Trophoblast cell (in vitro differentiated cells and primary cell): ENCODE data around the gene SYPL1.

Source experiments
- DNase-seq, 2 donors: peaks; one replicate each; pipeline ENCODE4 v3.0.0-alpha.2; 2016
- H2AFZ ChIP-seq: 2 replicates; pipeline ENCODE4 v1.6.1; 2013; ENCODE audit warnings: low read length, moderate library complexity, mild to moderate bottlenecking; ENCODE audit not compliant: insufficient read depth, poor library complexity
- H2AK5ac ChIP-seq: 2 replicates; pipeline ENCODE4 v1.6.1; 2013; ENCODE audit warnings: mild to moderate bottlenecking, low read length
- H2BK120ac ChIP-seq: 2 replicates; pipeline ENCODE4 v1.6.1; 2013; ENCODE audit warnings: low read length, mild to moderate bottlenecking, moderate library complexity; ENCODE audit not compliant: insufficient read depth, poor library complexity
- H2BK12ac ChIP-seq: 2 replicates; pipeline ENCODE4 v1.6.1; 2013; ENCODE audit warnings: mild to moderate bottlenecking, low read length, moderate library complexity
- H2BK5ac ChIP-seq: 2 replicates; pipeline ENCODE4 v1.6.1; 2013; ENCODE audit warnings: low read length, low read depth, moderate library complexity, mild to moderate bottlenecking; ENCODE audit not compliant: poor library complexity
- H3K14ac ChIP-seq: 2 replicates; pipeline ENCODE4 v1.6.1; 2013; ENCODE audit warnings: mild to moderate bottlenecking, low read length
- H3K18ac ChIP-seq: 2 replicates; pipeline ENCODE4 v1.6.1; 2013; ENCODE audit warnings: mild to moderate bottlenecking, low read length
- H3K23ac ChIP-seq: 2 replicates; pipeline ENCODE4 v1.6.1; 2013; ENCODE audit warnings: low read length
- H3K27ac ChIP-seq: 2 replicates; pipeline ENCODE4 v1.5.1; 2013; ENCODE audit warnings: low read depth, mild to moderate bottlenecking, inconsistent platforms, low read length, moderate library complexity
- H3K27me3 ChIP-seq: 2 replicates; pipeline ENCODE4 v1.6.1; 2013; ENCODE audit warnings: inconsistent platforms, mild to moderate bottlenecking, low read length, moderate library complexity; ENCODE audit not compliant: insufficient read depth
- H3K36me3 ChIP-seq, 2 experiments: 1 replicate in 1 of 2; 2 replicates in 1 of 2; pipeline ENCODE4 v1.6.1; 2013; ENCODE audit warnings: low read length in 2 of 2, mild to moderate bottlenecking in 2 of 2, moderate library complexity in 1 of 2; ENCODE audit not compliant: insufficient read depth in 2 of 2, control insufficient read depth in 1 of 2
- H3K4ac ChIP-seq: 2 replicates; pipeline ENCODE4 v1.6.1; 2013; ENCODE audit warnings: low read depth, mild to moderate bottlenecking, low read length, moderate library complexity
- H3K4me1 ChIP-seq, 2 experiments: 1 replicate in 1 of 2; 2 replicates in 1 of 2; pipeline ENCODE4 v1.6.1; 2013; ENCODE audit warnings: low read length in 2 of 2, mild to moderate bottlenecking in 2 of 2, moderate library complexity in 1 of 2; ENCODE audit not compliant: insufficient read depth in 2 of 2, control insufficient read depth in 1 of 2
- H3K4me2 ChIP-seq: 2 replicates; pipeline ENCODE4 v1.6.1; 2013; ENCODE audit warnings: inconsistent platforms, mild to moderate bottlenecking, low read length, moderate library complexity
- H3K4me3 ChIP-seq: 2 replicates; pipeline ENCODE4 v1.5.1; 2013; ENCODE audit warnings: mild to moderate bottlenecking, low read depth, low read length, inconsistent platforms
- H3K79me1 ChIP-seq: one replicate; pipeline ENCODE4 v1.6.1; 2013; ENCODE audit warnings: low read length
- H3K79me2 ChIP-seq: 2 replicates; pipeline ENCODE4 v1.6.1; 2013; ENCODE audit warnings: low read length, mild to moderate bottlenecking; ENCODE audit not compliant: control insufficient read depth, insufficient read depth, poor library complexity
- H3K9ac ChIP-seq: 2 replicates; pipeline ENCODE4 v1.6.1; 2013; ENCODE audit warnings: mild to moderate bottlenecking, low read length
- H3K9me3 ChIP-seq: 2 replicates; pipeline ENCODE4 v1.6.1; 2013; ENCODE audit warnings: low read depth, mild to moderate bottlenecking, control low read depth, inconsistent platforms, low read length; ENCODE audit not compliant: insufficient read depth
- H4K12ac ChIP-seq: 2 replicates; pipeline ENCODE4 v1.6.1; 2013; ENCODE audit warnings: low read depth, mild to moderate bottlenecking, low read length, moderate library complexity
- H4K8ac ChIP-seq: 2 replicates; pipeline ENCODE4 v1.6.1; 2013; ENCODE audit warnings: low read depth, mild to moderate bottlenecking, low read length, moderate library complexity
- H4K91ac ChIP-seq: one replicate; pipeline ENCODE4 v1.6.1; 2013; ENCODE audit warnings: low read depth, mild to moderate bottlenecking, low read length, moderate library complexity
- WGBS: extraction: QIAGEN DNeasy Blood & Tissue Kit; methylation state at CpG from one replicate; pipeline ENCODE4 v1.1.7; 2013; ENCODE audit warnings: missing lambda C conversion rate; ENCODE audit not compliant: insufficient read length, insufficient coverage; ENCODE audit errors: extremely low coverage; 5-methylcytosine and 5-hydroxymethylcytosine counted together

Gene SYPL1

DNA sequence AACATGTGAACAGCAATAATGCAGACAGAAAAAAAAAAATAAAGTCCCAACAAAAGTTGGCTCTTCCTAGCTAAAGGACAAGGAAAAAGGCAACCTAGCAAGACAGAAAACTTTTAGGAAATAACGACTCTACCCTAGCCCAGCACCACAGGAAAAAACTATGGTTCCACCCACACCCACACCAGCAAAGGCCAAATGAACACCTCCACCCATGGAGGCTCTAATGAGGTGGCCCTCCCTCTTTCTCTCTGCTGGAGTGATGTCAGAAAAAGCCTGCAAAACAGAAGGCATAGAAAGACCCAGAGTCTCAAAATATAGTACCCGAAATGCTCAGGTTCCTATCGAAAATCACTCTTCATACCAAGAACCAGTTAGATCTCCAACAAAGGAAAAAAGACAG is 28.4 kb downstream of the SYPL1 start:
- Histone ChIP-seq H3K36me3 (peaks cover 0 to under 1% of the 10 kb centered on the region in 2 experiments), H3K4me1 (no peaks in the 10 kb centered on the region), H3K4ac (no peak overlapping the region), H2AFZ (no peak overlapping the region), H3K4me2 (no peak overlapping the region), H3K18ac (no peak overlapping the region), H3K79me2 (no peaks in the 10 kb centered on the region), H3K23ac (no peak overlapping the region), H4K12ac (no peak overlapping the region), H3K27me3 (no peaks in the 10 kb centered on the region), H2AK5ac (no peak overlapping the region), H3K4me3 (no peak overlapping the region), H3K79me1 (no peaks in the 10 kb centered on the region), H3K27ac (no peak overlapping the region), H4K8ac (no peak overlapping the region), H2BK120ac (no peak overlapping the region), H2BK5ac (no peak overlapping the region), H3K9ac (no peak overlapping the region), H3K14ac (no peak overlapping the region), H3K9me3 (no peaks in the 10 kb centered on the region), H2BK12ac (no peak overlapping the region), H4K91ac (no peak overlapping the region)
- no peak for DNase-seq
- no CpG with 5 or more reads among the region's 3 CpGs for WGBS

- no peaks in the 10 kb centered on the region for H3K36me3 ChIP-seq
- H3K23ac ChIP-seq = no peak overlapping the region
- no peak overlapping the region for H4K8ac ChIP-seq
- no peak overlapping the region for H4K12ac ChIP-seq
- H2BK12ac ChIP-seq = no peak overlapping the region
- no peak overlapping the region for H2BK5ac ChIP-seq
- H3K4me3 ChIP-seq = no peak overlapping the region
- H3K14ac ChIP-seq = no peak overlapping the region
- WGBS = no CpG with 5 or more reads among the region's 18 CpGs
- H3K4me1 ChIP-seq = no peaks in the 10 kb centered on the region
- H3K9me3 ChIP-seq = no peaks in the 10 kb centered on the region
- H3K4me2 ChIP-seq = no peak overlapping the region
- H2BK120ac ChIP-seq = no peak overlapping the region
- H3K27me3 ChIP-seq = no peaks in the 10 kb centered on the region
- no peak overlapping the region for H2AK5ac ChIP-seq
- H3K9ac ChIP-seq = no peak overlapping the region
- H3K79me2 ChIP-seq = no peaks in the 10 kb centered on the region
- no peak for DNase-seq
- H3K18ac ChIP-seq = no peak overlapping the region
- H3K4ac ChIP-seq = no peak overlapping the region
- H3K79me1 ChIP-seq = no peaks in the 10 kb centered on the region
- no peak overlapping the region for H3K27ac ChIP-seq
- H2AFZ ChIP-seq = no peak overlapping the region
- no peak overlapping the region for H4K91ac ChIP-seq
These were observed 29.8 kb downstream of the SYPL1 start for GRCh38 chr7:106082087-106082854.

- Histone ChIP-seq H3K14ac (no peak overlapping the region), H4K91ac (no peak overlapping the region), H3K18ac (no peak overlapping the region), H3K4ac (no peak overlapping the region), H3K27ac (no peak overlapping the region), H3K4me2 (no peak overlapping the region), H3K4me3 (no peak overlapping the region), H3K79me2 (no peaks in the 10 kb centered on the region), H3K4me1 (no peaks in the 10 kb centered on the region), H2BK5ac (no peak overlapping the region), H2AK5ac (no peak overlapping the region), H2AFZ (no peak overlapping the region), H2BK120ac (no peak overlapping the region), H4K12ac (no peak overlapping the region), H3K23ac (no peak overlapping the region), H3K27me3 (no peaks in the 10 kb centered on the region), H4K8ac (no peak overlapping the region), H3K9ac (no peak overlapping the region), H2BK12ac (no peak overlapping the region), H3K79me1 (no peaks in the 10 kb centered on the region), H3K9me3 (no peaks in the 10 kb centered on the region), H3K36me3 (no peaks in the 10 kb centered on the region)
- WGBS = no CpG with 5 or more reads among the region's 6 CpGs
- no peak for DNase-seq
These were observed 31.7 kb downstream of the SYPL1 start for GRCh38 chr7:106080300-106080987.

- no peak overlapping the region for H3K18ac ChIP-seq
- no peak overlapping the region for H3K9ac ChIP-seq
- H3K14ac ChIP-seq = no peak overlapping the region
- no peaks in the 10 kb centered on the region for H3K79me1 ChIP-seq
- no peak overlapping the region for H3K4ac ChIP-seq
- no peak overlapping the region for H2BK12ac ChIP-seq
- no peak overlapping the region for H2AK5ac ChIP-seq
- H3K27me3 ChIP-seq = no peaks in the 10 kb centered on the region
- H3K9me3 ChIP-seq = no peaks in the 10 kb centered on the region
- no peak overlapping the region for H3K27ac ChIP-seq
- H2BK120ac ChIP-seq = no peak overlapping the region
- no peak overlapping the region for H2BK5ac ChIP-seq
- peaks cover 4 to 5% of the 10 kb centered on the region in 2 experiments for H3K4me1 ChIP-seq
- H3K4me2 ChIP-seq = no peak overlapping the region
- no peak overlapping the region for H4K12ac ChIP-seq
- no CpG with 5 or more reads among the region's 2 CpGs for WGBS
- H3K36me3 ChIP-seq = no peaks in the 10 kb centered on the region
- H4K91ac ChIP-seq = no peak overlapping the region
- no peak overlapping the region for H3K4me3 ChIP-seq
- H4K8ac ChIP-seq = no peak overlapping the region
- no peaks in the 10 kb centered on the region for H3K79me2 ChIP-seq
- no peak for DNase-seq
- no peak overlapping the region for H2AFZ ChIP-seq
- H3K23ac ChIP-seq = no peak overlapping the region
These were observed 35.6 kb downstream of the SYPL1 start for GRCh38 chr7:106076537-106076936.
